ENCODE measurements around the gene ST6GAL1. TPM values are rescaled to one million over a fixed set of nuclear protein-coding genes. Genes with fewer than 3 reads are reported as not detected.

Gene ST6GAL1
- total RNA-seq, 1 donor from 2014 or later: 5.5 TPM

DNA sequence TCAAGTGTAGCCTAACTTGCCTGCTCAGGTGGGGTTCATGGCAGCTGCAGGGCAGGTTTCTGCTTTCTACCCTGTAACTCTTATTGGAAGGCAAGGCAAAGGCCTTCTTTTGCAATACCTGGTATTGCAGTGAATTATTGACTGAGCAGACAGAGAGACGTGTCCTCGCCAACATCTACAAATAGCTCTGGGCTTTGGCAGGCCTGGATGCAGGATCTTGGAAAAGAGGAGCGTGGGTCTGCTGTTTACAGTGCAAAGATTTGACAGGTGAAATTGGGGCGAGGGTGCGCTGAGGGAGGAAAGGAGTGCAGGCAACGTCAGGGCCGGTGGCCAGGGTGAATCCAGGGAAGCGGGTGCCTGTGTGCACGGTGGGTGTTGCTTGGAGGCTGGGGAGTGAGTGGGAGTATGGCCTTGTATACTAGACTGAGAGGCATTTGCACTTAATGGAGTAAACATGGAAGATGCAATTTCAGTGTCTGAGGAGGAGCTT lies 44.5 kb downstream of the ST6GAL1 start:
- H3K4me3 ChIP-seq (ENCODE audit: low read depth, low read length): no peak overlapping the region
- TF ChIP-seq, protein P1, sequence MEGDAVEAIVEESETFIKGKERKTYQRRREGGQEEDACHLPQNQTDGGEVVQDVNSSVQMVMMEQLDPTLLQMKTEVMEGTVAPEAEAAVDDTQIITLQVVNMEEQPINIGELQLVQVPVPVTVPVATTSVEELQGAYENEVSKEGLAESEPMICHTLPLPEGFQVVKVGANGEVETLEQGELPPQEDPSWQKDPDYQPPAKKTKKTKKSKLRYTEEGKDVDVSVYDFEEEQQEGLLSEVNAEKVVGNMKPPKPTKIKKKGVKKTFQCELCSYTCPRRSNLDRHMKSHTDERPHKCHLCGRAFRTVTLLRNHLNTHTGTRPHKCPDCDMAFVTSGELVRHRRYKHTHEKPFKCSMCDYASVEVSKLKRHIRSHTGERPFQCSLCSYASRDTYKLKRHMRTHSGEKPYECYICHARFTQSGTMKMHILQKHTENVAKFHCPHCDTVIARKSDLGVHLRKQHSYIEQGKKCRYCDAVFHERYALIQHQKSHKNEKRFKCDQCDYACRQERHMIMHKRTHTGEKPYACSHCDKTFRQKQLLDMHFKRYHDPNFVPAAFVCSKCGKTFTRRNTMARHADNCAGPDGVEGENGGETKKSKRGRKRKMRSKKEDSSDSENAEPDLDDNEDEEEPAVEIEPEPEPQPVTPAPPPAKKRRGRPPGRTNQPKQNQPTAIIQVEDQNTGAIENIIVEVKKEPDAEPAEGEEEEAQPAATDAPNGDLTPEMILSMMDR (IDR thresholded peaks at IDR 0.05; ENCODE audit: insufficient read depth, low read length, severe bottlenecking): no peak
- no peak for DNase-seq (ENCODE audit: low read depth)
- no peaks in the 10 kb centered on the region for H3K27me3 ChIP-seq (ENCODE audit: control insufficient read depth, insufficient read depth, low read length)
- no peak for FAIRE-seq
- H3K36me3 ChIP-seq (ENCODE audit: control insufficient read depth, insufficient read depth, low read length): peaks cover 1% of the 10 kb centered on the region

DNA sequence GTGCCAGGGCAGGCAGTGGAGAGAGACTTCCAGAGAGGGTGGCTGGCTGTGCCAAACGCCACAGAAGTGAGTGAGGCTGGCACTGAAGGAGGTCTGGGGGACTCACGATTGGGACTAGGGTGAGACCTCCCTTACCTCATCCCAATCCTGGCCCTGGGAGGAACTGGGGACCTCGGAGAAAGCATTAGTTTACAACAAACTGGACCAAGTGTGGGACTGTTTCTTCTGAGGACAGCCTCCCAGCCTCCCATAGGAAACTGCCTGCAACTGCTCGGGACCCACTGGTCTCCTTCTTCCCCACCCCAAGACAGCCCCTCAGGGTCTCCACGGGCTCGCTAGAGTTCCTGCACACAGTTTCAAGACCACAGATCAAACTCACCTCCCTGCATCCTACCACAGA lies 45.4 kb downstream of the ST6GAL1 start:
- H3K27me3 ChIP-seq (ENCODE audit: control insufficient read depth, insufficient read depth, low read length): no peaks in the 10 kb centered on the region
- peaks cover 1% of the 10 kb centered on the region for H3K36me3 ChIP-seq (ENCODE audit: control insufficient read depth, insufficient read depth, low read length)
- DNase-seq (ENCODE audit: low read depth) (no peak), FAIRE-seq (no peak)
- no peak overlapping the region for H3K4me3 ChIP-seq (ENCODE audit: low read depth, low read length)
- TF ChIP-seq, protein P1 (IDR thresholded peaks at IDR 0.05; ENCODE audit: insufficient read depth, low read length, severe bottlenecking): no peak

DNA sequence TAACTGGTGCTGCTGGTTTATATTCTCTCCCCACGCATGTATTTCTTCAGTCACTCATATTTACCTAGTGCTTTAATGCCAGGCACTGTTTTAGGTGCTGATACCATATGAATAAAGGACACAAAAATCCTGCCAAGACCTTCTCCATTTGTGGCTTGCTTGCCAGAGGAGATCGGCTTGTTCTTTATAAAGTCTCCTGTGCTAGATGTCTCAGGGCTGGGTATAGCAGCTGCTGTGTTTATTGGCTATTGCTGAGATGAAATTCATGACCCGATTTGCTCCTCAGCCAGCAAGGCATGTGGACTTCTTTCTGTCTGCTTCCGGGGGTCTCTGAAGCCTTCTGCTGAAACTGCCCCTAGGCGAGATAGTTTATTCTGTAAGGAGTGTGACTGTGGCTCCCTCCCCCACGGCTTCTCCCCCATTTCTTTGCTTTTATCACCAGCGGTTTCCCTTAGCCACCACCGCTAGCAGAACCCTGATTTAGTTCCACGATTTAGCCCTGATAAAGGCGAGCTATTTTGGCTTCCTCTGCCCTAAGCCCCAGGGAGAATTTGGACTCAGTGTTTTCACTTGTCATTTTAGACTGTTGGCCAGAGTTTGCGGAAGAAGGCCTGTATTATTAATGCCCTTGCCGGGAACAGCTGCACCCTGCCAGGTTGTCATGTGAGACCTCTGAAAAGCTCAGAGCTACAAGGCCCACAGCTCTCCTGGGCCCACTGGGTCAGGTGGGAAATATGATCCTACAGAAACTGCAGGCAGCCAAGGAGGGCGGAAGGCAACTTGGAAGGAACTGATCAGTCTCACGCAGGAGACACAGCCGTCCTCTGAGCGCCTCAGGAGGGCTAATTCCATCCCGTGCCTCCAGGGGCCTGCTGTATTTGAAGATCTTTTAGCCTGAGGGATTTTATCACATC lies 46.8 kb downstream of the ST6GAL1 start:
- no peak overlapping the region for H3K4me3 ChIP-seq (ENCODE audit: low read depth, low read length)

DNA sequence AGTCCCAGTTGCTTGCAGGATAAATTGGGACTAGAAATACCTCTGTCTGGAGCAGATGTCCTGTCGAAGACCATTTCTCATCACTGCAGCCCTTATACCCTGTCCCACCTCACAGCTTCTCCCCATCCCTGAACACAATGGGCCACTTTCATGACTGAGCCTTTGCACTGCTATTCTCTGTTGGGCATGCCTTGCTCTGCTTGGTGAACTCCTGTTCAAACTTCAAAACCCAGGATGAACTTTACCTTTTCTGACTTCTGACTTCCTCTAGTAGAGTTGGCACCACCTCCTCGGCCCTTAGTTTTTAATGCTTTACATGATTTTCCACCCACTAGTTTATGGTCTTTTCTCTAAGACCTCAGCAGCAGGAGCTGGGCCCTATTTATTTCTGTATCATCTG lies 48.4 kb downstream of the ST6GAL1 start:
- TF ChIP-seq, protein P1 (IDR thresholded peaks at IDR 0.05; ENCODE audit: insufficient read depth, low read length, severe bottlenecking): no peak
- H3K4me3 ChIP-seq (ENCODE audit: low read depth, low read length): no peak overlapping the region
- DNase-seq (ENCODE audit: low read depth): no peak
- H3K27me3 ChIP-seq (ENCODE audit: control insufficient read depth, insufficient read depth, low read length): no peaks in the 10 kb centered on the region
- no peak for FAIRE-seq
- peaks cover 1% of the 10 kb centered on the region for H3K36me3 ChIP-seq (ENCODE audit: control insufficient read depth, insufficient read depth, low read length)

More for the DNA sequence above, 46.8 kb downstream of the ST6GAL1 start:
- no peak for FAIRE-seq
- TF ChIP-seq, protein P1 (IDR thresholded peaks at IDR 0.05; ENCODE audit: insufficient read depth, low read length, severe bottlenecking): no peak
- DNase-seq (ENCODE audit: low read depth): peak; percentile 33
- no peaks in the 10 kb centered on the region for H3K27me3 ChIP-seq (ENCODE audit: control insufficient read depth, insufficient read depth, low read length)
- H3K36me3 ChIP-seq (ENCODE audit: control insufficient read depth, insufficient read depth, low read length): peaks cover 1% of the 10 kb centered on the region

DNA sequence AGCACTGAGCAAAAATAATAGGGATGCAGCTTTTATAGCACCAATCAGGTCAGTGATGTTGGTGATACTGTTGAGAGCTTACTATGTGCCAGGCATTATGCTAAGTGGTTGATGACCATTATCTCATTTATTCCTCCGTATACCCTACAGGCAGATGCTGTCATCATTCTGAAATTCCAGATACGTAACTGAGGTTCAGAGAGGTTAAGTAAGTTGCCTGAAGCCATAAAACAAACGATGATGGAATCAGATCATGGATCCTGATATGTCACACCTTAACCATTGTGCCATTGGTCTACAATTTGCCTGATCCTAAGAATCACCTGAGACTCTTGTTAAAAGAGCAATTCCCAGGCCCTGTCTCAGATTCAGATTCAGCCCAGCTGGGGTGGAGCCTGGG lies 49.5 kb downstream of the ST6GAL1 start:
- TF ChIP-seq, protein P1 (IDR thresholded peaks at IDR 0.05; ENCODE audit: insufficient read depth, low read length, severe bottlenecking): no peak
- FAIRE-seq (no peak), DNase-seq (ENCODE audit: low read depth) (peak; percentile 81)
- Histone ChIP-seq H3K4me3 (ENCODE audit: low read depth, low read length) (no peak overlapping the region), H3K27me3 (ENCODE audit: control insufficient read depth, insufficient read depth, low read length) (no peaks in the 10 kb centered on the region), H3K36me3 (ENCODE audit: control insufficient read depth, insufficient read depth, low read length) (peaks cover 1% of the 10 kb centered on the region)

Data from bronchial epithelial cell (primary cell).